C4-2B (cell line): ENCODE measurements around the gene RBM18.

ENCODE experiments used
- H3K27ac ChIP-seq: fragments of 450-650 bp; 2 replicates; pipeline ENCODE4 v1.5.1; 2017
- CTCF ChIP-seq: fragments of 450-650 bp; conservative IDR thresholded peaks from 2 replicates; pipeline ENCODE4 v1.5.1; 2017; ENCODE audit warnings: mild to moderate bottlenecking
- ZFX ChIP-seq: fragments of 450-650 bp; IDR thresholded peaks from 2 replicates; pipeline ENCODE4 v1.6.1; 2017

RBM18 gene

GRCh38 chr9:122274055-122274454, 9.4 kb upstream of the RBM18 start:
- H3K27ac ChIP-seq: no peak overlapping the region

GRCh38 chr9:122268041-122268814, 3.6 kb upstream of the RBM18 start:
- no peak overlapping the region for H3K27ac ChIP-seq
- no peak for TF ChIP-seq CTCF
- no peak for TF ChIP-seq ZFX

More at GRCh38 chr9:122274055-122274454, 9.4 kb upstream of the RBM18 start:
- TF ChIP-seq ZFX: no peak
- no peak for TF ChIP-seq CTCF

GRCh38 chr9:122265149-122265915, 692 bp upstream of the RBM18 start:
- TF ChIP-seq CTCF (peak; percentile 22; the same call in 1 of the 2 replicates), ZFX (no peak)
- H3K27ac ChIP-seq: peak overlapping the region; percentile 86

- H3K27ac ChIP-seq: peak overlapping the region; percentile 86
- TF ChIP-seq CTCF (no peak), ZFX (no peak)
These were observed 816 bp downstream of the RBM18 start for GRCh38 chr9:122263699-122264349.

GRCh38 chr9:122262073-122262472, 2.6 kb downstream of the RBM18 start:
- TF ChIP-seq ZFX (no peak), CTCF (no peak)
- H3K27ac ChIP-seq: no peak overlapping the region

- TF ChIP-seq ZFX (no peak), CTCF (no peak)
These were observed 3.2 kb downstream of the RBM18 start for GRCh38 chr9:122261469-122261881.

GRCh38 chr9:122258886-122259415, 5.7 kb downstream of the RBM18 start:
- H3K27ac ChIP-seq: no peak overlapping the region
- no peak for TF ChIP-seq ZFX
- no peak for TF ChIP-seq CTCF

More at GRCh38 chr9:122261469-122261881, 3.2 kb downstream of the RBM18 start:
- peak overlapping the region; percentile 12; the same call in 1 of the 2 replicates for H3K27ac ChIP-seq
